T-helper 2 cell (primary cell): ENCODE measurements around the gene UBXN2A.
A peak's percentile ranks its signal among the peaks of the same experiment; 100 is the strongest.

Experiments
- DNase-seq, 5 experiments: peaks; one replicate each; pipeline versions ENCODE4 v3.0.0 to v3.0.0-alpha.2; 2012 to 2022
- total RNA-seq, 2 donors: gene quantifications; one replicate each; lab custom pipeline; 2026; lab: John Stamatoyannopoulos, UW

The UBXN2A gene
- total RNA-seq, result 28.1 to 32.1 reads per million in 2 donors

GRCh38 chr2:23939987-23940717 is at the start of gene UBXN2A:
Gene UBXN2A, plus strand, starts transcription at chr2:23940463. Its CDS starts 17,852 bp downstream, at chr2:23958315.
- peak; percentile 55 to 91 (median 67) for DNase-seq

- DNase-seq, result no peak
Measured at GRCh38 chr2:23900133-23900532, 40.1 kb upstream of the UBXN2A start.

DNA sequence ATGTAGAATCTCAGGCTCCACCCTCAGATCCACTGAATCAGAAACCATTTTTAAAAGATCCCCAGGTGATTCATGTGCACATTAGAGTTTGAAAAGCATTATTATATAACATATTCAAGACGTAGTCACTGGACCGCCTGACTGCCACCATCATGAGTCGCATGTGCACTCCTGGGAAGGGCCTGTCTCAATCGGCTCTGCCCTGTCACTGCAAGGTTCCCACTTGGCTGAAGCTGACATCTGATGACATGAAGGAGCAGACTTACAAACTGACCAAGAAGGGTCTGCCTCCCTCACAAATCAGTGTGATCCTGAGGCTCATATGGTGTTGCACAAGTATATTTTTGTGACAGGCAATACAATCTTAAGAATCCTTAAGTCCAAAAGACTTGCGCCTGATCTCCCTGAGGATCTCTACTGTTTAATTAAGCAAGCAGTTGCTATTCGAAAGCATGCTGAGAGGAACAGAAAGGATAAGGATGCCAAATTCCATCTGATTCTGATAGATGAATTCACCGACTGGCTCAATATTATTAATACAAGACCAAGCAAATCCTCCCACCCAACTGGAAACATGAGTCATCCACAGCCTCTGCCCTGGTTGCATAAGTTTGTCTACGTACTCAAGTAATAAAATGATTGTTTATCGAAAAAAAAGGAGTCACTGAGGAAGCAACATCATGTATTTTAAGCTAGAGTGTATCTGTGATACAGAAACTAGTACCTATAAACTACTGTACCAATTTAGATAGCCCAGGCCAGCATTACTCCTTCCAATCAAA is 39.5 kb upstream of the UBXN2A start:
- DNase-seq, result no peak

DNA sequence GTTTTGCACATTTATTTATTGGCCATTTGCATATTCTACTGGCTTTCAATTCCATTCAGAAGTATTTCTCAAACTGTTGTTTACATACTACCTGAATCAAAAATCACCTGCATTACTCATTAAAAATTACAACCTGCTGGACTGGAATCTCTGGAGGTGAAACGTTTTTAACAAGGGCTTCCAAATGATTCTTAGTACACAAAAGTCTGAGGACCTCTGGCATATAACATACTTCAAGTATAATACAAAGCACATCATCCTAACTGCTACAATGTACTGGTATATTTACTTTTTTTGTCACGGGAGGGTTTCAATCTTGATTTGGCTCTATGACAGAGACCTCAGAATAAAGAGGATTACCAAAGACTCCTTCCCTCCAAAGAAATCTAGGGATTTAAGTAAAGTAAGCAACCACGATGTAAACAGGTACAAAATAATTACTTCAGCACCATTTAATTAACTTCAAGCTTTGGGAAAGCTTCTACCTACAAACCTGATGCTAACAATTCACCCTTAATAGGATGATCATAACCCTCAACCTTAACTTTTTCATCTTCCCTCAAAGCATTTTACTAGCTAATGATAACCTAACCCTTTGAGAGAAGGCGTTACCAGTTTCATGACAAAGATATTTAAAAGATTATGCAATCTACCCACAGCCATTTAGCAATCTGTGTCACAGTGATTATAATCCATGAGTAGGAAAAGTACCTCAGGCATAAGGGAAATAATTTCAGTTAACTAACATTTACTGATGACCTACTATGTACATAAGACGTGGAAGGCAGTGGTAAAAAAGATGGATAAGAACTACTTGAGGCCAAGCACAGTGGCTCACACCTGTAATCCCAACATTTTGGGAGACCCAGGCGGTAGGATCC is 38.1 kb upstream of the UBXN2A start:
- no peak for DNase-seq

DNA sequence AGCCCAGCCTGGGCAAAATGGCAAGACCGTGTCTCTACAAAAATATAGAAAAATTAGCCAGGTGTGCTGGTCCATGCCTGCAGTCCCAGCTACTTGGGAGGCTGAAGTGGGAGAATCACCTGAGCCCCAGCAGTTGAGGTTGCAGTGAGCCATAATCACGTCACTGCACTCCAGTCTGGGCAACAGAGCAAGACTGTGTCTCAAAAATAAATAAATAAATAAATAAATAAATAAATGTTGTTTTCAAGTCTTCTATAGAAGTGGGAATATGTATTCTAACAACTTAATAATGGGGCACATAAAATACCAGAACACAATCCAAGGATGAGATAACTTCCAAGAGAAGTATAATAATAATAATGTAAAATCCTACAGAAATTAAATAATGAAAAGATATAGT is 37.2 kb upstream of the UBXN2A start:
- DNase-seq, result no peak

DNA sequence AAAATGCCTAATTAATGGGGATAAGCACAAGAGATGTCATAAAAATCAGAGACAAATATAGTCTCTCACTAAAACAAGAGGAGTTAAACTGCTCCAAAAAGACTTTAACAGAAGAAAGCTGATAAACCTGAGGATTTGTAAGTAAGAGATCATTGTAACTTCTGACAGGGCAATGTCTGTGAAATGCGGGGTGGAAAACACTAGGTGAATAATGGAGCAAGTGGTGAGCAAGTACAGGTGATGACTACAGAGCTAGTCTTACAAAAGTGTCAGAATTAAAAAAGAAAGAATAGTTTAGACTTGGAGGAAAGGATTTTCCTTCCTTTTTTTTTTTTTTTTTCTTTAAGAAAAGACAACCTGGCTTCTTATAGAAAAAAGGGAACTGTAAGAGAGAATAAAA is 36.0 kb upstream of the UBXN2A start:
- no peak for DNase-seq

DNA sequence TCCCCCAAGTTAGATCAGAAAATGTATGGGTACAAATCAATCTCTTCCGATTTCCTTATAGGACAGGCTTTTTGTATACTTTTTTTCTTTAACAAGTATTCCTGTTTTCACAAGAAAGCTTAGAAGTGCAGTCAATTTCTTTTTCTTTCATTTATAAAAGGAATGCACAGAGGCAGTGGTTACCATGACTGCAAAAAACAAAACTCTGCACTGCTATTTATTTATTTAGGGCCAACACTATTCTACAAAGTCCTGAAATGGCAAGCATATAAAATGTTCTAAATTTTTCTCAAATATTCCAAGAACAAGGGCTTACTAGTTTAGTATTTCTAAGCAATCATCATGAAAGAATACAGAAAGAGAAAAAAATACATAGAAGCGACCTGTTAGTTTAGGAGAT is 35.6 kb upstream of the UBXN2A start:
- no peak for DNase-seq

DNA sequence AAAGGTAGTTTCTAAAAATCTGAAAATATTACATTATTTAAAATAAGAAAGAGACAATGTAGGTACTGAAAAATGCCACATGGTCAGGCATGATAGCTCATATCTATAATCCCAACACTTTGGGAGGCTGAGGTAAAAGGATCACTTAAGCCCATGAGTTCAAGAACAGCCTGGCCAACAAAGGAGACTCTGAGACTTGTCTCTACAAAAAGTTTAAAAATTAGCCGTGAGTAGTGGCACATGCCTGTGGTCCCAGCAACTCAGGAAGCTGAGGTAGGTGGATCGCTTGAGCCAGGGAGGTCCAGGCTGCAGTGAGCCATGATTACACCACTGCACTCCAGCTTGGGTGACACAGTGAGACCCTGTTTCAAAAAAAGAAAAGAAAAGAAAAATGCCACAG is 35.1 kb upstream of the UBXN2A start:
- no peak for DNase-seq

- DNase-seq, result no peak
Measured at GRCh38 chr2:23912054-23912453, 28.2 kb upstream of the UBXN2A start.

- no peak for DNase-seq
Measured at GRCh38 chr2:23915327-23915726, 24.9 kb upstream of the UBXN2A start.

DNA sequence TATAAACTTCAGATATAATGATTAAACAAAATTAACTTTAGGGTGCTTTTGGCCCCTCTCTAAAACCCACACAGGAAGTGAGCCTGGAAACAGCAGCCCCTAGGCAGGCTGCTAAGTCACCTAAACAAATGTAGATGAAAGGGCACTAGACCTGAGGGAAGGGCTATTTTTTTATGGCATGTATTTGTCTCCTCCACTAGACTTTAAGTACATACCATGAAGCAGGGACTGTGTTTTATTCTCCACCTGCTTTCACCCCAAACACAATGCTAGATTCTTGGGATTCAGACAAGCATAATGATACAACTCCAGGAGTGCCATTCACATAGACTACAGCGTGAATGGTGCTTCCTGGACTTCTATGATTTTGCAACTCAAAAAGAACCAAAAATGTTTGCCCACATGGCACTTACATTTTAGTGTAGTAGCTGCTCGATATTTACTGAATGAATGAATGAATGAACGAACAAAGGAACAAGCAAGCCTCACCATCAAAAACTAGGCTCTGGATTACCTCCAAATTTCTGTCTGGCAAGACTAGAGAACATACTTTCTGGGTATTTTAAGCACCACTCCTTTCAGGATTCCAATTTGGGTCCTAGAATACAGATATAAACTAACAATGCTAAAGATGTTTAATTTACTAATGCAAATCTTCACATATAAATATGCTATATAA is 23.4 kb upstream of the UBXN2A start:
- peak in 1 of 5 experiments; percentile 39 for DNase-seq

DNA sequence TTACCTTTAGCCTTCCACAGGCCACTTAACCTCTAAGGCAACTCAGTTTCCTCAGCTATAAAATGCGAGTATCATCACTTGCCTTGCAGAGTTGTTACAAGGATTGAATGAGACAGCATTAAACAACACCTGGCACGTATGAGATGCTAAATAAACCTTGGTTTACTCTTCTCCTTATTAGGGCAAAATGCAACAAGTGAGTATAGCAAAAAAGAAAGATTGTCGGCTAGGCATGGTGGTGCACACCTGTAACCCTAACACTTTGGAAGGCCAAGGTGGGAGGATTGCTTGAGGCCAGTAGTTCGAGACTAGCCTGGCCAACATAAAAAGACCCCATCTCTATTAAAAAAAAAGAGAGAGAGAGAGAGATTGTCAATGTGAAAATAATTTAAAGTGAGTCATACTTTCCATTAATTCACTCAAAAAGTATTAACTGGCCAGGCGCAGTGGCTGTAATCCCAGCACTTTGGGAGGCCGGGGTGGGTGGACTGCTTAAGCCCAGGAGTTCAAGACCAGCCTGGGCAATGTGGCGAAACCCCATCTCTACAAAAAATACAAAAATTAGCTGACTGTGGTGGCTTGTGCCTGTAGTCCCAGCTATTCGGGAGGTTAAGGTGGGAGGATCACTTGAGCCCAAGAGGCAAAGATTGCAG is 21.3 kb upstream of the UBXN2A start:
- DNase-seq, result no peak

DNA sequence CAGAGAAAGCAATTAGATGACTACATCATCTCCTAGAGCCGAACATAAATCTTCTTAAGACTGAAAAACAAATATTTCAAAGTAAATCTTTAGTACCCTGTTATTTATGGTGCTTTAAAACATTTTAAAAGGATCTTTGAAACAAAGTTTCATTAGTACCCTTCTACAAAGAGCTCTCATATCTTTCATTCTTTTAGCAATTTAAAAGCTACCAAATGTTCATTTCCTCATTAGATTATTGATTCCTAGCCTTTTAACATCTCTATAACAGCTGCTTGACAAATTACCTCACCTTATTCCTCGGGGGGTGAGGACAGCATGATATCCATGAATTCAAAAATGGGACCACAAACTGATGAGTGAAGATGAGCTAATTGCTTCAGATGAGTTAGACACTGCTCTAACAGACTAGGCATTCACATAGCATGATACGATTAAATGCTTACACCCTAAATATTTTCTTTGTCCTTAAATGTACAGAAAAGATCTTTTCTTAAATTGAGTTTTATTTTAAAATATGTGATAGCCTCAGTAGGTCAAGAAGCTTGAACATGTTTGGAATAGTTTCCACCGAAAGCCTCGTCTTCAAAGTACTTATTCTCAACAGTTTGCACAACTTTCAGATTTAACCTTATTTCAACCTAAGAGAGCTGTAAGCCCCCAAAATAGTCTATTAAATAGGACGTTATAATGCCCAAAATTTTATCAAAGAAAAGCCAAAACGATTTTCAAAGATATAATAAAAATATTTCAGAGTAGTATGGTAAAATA is 15.5 kb upstream of the UBXN2A start:
- DNase-seq, result no peak

GRCh38 chr2:23925702-23926289 is 14.5 kb upstream of the UBXN2A start:
- DNase-seq, result peak in 4 of 5 experiments; percentile 23 to 91 (median 48)

DNA sequence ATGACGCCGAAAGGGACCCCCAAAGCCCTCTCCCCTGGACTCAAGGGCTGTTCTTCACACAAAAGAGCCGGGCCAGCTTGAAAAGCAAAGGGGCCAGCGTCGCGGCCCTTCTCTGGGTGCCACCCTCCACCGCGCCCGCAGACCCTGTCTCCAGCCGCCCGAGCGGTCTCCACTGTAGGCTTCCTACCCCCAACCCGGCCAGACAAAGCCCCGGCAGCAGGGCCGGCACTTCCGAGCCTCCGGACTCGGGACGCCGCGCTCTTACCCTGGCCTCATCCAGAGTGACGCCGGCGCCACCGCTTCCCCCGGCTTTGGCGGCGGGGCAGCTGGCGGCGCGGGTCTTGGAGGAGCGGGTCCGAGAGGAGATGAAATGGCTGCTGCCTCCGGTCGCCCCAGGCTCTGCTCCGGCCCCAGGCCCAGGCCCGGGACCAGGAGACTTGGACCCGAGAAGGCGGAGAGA is 13.9 kb upstream of the UBXN2A start:
- DNase-seq, result peak in 3 of 5 experiments; percentile 6 to 47 (median 10)

DNA sequence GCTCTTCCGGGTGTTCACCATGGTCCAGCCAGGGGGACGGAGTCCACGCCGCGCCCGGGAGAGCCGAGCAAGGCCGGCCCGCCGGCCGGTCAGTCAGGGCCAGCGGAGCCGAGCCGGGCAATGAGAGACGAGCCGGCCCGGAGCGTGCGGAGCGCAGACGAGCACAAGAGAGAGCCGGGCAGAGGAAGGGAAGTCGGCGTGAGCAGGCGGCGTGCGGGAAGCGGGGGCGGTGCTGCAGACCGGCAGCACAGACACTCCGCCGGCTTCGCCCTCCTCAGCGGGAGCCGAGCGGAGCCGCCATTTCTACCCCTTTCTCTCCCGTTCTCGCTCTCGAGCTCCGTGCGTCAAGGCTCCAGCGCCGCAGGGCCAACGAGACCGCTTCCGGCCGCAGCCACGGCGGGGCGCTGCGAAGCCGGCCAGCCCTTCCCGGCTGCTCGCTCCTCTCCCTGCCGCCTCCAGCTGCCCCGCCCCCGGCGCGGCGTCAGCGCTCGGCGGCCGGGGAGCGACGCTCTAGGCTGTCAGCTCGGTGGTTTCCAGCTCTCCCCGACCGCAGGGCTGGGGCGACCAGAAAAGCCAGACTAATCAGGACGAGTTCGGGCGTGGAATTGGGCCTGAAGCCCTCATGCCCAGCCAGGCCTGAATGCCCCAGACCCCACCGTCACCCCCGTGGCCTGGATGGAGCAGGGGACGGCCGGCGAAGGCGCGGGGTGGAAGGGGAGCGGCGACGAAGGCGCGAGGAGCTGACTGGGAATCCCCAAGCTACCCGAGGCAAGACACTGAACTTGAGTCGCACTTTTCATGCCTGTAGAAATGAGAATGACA is 13.3 kb upstream of the UBXN2A start, which contains the start of gene ATAD2B:
ATAD2B (minus strand) TSS at position 374 of the 822 bp plus-strand sequence; CDS start at position 21, 353 bp downstream.
- peak; percentile 86 to 98 (median 92) for DNase-seq

DNA sequence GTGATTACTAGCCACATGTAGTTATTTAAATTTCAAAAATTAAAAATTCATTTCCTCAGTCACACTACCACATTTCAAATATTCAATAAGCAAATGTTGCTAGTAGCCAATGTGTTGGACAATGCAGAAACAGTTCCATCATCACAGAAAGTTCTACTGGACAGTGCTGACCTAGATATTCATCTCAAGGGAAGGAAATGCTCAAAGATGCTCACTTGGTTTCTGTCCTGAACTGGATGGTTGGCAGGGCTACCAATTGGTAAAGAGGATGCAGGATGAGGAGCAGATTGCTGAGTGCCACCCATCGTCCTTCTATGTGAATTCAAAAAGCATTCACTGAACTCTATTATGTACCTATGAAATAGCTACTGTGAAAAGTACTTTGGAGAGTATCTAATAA is 6.0 kb upstream of the UBXN2A start:
- no peak for DNase-seq

DNA sequence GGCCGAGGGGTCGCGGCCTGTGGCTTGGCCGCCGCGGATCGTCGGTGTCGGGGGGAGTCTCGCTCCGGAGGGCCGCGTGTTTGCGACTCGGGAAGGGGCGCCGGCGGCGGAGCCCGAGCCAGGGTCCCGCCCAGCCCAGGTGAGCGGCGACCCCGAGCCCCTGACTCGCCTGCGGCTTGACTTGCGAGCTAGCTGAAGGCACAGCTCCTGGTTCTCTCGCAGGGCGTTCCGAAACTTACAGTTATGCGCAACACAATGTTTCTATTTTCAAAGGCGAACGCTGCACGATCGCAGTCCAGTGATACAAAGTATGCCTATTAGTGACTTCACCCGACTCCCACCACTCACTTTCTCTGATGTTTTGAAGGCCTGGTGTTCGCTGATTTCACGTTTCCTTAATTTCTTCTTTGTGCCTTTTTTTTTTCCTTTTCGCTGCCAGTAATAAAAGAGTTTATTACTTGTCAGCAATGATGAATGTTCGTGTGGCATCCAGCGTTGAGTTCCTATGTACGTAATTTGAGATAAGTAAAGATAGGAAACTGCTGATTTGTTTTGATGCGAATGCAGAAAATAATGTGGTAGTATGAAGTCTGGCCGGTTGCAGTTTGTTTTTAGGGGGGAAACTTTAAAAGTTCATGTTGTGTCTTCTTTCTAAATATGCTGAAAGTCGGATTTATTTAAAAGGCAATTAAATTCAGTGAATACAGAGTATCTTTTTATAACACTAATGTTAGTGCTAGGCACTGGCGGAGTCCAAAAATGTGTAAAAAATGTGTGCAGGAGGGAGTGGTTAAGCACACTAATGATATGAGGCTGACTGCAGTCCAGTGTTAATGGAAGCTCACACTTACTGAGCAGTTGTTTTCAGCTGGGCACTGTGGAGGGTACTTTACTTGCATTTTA is 706 bp downstream of the UBXN2A start:
- peak in 3 of 5 experiments; percentile 15 to 75 (median 21) for DNase-seq
